Transverse colon (tissue), 4 donors: Measurements from ENCODE around the gene TIGD1. TPM values are rescaled to one million over a fixed set of nuclear protein-coding genes. Genes with fewer than 3 reads are reported as not detected.

ENCODE experiments used
- DNase-seq: peaks from one replicate; pipeline ENCODE4 v3.0.0-alpha.2; 2019
- H3K27ac ChIP-seq, 4 donors: fragments of 200-600 bp; sonication (generic); 2 replicates each; pipeline ENCODE4 v1.5.1; 2016 to 2018; ENCODE audit warnings: inconsistent platforms in 4 of 4
- H3K27me3 ChIP-seq: fragments of 200-600 bp; sonication (generic); 2 replicates; pipeline ENCODE4 v1.5.1; 2017; ENCODE audit warnings: inconsistent platforms
- H3K36me3 ChIP-seq, 4 donors: fragments of 200-600 bp; sonication (generic); 2 replicates each; pipeline ENCODE4 v1.5.1; 2017 to 2019; ENCODE audit warnings: inconsistent platforms in 4 of 4
- H3K4me1 ChIP-seq, 4 donors: fragments of 200-600 bp; sonication (generic); 2 replicates each; pipeline ENCODE4 v1.5.1; 2017 to 2020; ENCODE audit warnings: inconsistent platforms in 4 of 4
- H3K4me3 ChIP-seq, 4 donors: fragments of 200-600 bp; sonication (generic); 1 replicate in 1 of 4; 2 replicates in 3 of 4; pipeline versions ENCODE4 v1.5.1 to v1.6.1; 2017 to 2019; ENCODE audit warnings: inconsistent platforms in 4 of 4
- H3K9me3 ChIP-seq, 2 donors: fragments of 200-600 bp; sonication (generic); 2 replicates each; pipeline ENCODE4 v1.5.1; 2017 to 2019; ENCODE audit warnings: inconsistent platforms in 2 of 2
- CTCF ChIP-seq, 5 experiments: fragments of 200-600 bp in 3 of 5; fragments of 450-650 bp in 2 of 5; sonication (generic) in 3 of 5; IDR thresholded peaks; 1 replicate in 2 of 5; 2 replicates in 3 of 5; pipeline ENCODE4 v1.5.1; 2016 to 2017; ENCODE audit warnings: antibody characterized with exemption in 5 of 5, inconsistent platforms in 3 of 5, mild to moderate bottlenecking in 2 of 5, moderate library complexity in 1 of 5
- EP300 ChIP-seq: sonication (generic); formaldehyde crosslinking; IDR thresholded peaks from one replicate; pipeline ENCODE4 v1.6.1; 2017; ENCODE audit warnings: antibody characterized with exemption, low read depth
- POLR2A ChIP-seq: fragments of 450-650 bp; IDR thresholded peaks from one replicate; pipeline ENCODE4 v1.6.1; 2016; ENCODE audit warnings: antibody characterized with exemption, mild to moderate bottlenecking, moderate library complexity
- POLR2AphosphoS5 ChIP-seq, 3 donors: sonication (generic); formaldehyde crosslinking; IDR thresholded peaks; one replicate each; pipeline ENCODE4 v1.6.1; 2016; ENCODE audit warnings: antibody characterized with exemption in 3 of 3
- WGBS, 2 donors: methylation state at CpG; one replicate each; pipeline ENCODE4 v1.1.5; 2018; ENCODE audit warnings: low coverage in 1 of 2; 5-methylcytosine and 5-hydroxymethylcytosine counted together
- in situ Hi-C, 4 donors: fragments of 200-750 bp; cut with MboI; loops; one replicate each; pipeline versions ENCODE4 v1.15.0 to v1.15.1; 2017; ENCODE audit warnings: low sequenced_read_pairs in 3 of 4, low pct_ligation_motif_present in 1 of 4, low pct_unique_long_range_greater_than_20kb in 1 of 4
- intact Hi-C: fragments of 100-400 bp; cut with DNase I; formaldehyde crosslinking; loops from one replicate; pipeline ENCODE4 v1.15.1; 2023; ENCODE audit warnings: low total_unique reads
- total RNA-seq, 4 donors: library from RNA; depleted of rRNA; stranded (reverse); fragments of >200 nt; gene quantifications; one replicate each; pipeline ENCODE4 v1.1.0, GENCODE V29; 2016

TIGD1 gene
- total RNA-seq, 4 donors from 2014 or later = 4.6 to 23.1 (median 11.9) TPM

- H3K9me3 ChIP-seq = no peaks in the 10 kb centered on the region
- no peaks in the 10 kb centered on the region for H3K4me1 ChIP-seq
- in situ Hi-C loops (no loop called here), intact Hi-C loops (no loop called here)
- TF ChIP-seq CTCF (IDR thresholded peaks at IDR 0.05) = no peak
- TF ChIP-seq POLR2A = no peak
- no peak for TF ChIP-seq EP300
- no peak for TF ChIP-seq POLR2AphosphoS5 (IDR thresholded peaks at IDR 0.05)
- H3K27ac ChIP-seq = no peak overlapping the region
- WGBS, 2 donors = 75 to 79% methylated on average over 7 to 8 of the region's 9 CpGs
- DNase-seq = no peak
- no peak overlapping the region for H3K4me3 ChIP-seq
- H3K36me3 ChIP-seq = no peaks in the 10 kb centered on the region
- peaks cover 17% of the 10 kb centered on the region for H3K27me3 ChIP-seq
These were observed 19.6 kb downstream of the TIGD1 start for GRCh38 chr2:232530626-232531260.

GRCh38 chr2:232529806-232530547, 20.4 kb downstream of the TIGD1 start:
- Histone ChIP-seq H3K27ac (no peak overlapping the region), H3K4me3 (no peak overlapping the region), H3K27me3 (peaks cover 21% of the 10 kb centered on the region), H3K36me3 (no peaks in the 10 kb centered on the region), H3K4me1 (peaks cover 0 to 4% (median 0%) of the 10 kb centered on the region in 4 donors), H3K9me3 (no peaks in the 10 kb centered on the region)
- in situ Hi-C loops = no loop called here
- TF ChIP-seq POLR2A (no peak), EP300 (no peak), POLR2AphosphoS5 (IDR thresholded peaks at IDR 0.05) (no peak), CTCF (IDR thresholded peaks at IDR 0.05) (no peak)
- WGBS, 2 donors = 89% methylated on average over 15 of the region's 17 CpGs; no CpG with 5 or more reads in 1 of the 2 donors
- no peak for DNase-seq
- intact Hi-C loops = no loop called here

GRCh38 chr2:232528746-232529460, 21.5 kb downstream of the TIGD1 start:
- H3K4me3 ChIP-seq = no peak overlapping the region
- H3K27ac ChIP-seq = no peak overlapping the region
- H3K4me1 ChIP-seq = peaks cover 0 to 10% (median 5%) of the 10 kb centered on the region in 4 donors
- peaks cover 28% of the 10 kb centered on the region for H3K27me3 ChIP-seq
- H3K36me3 ChIP-seq = no peaks in the 10 kb centered on the region
- in situ Hi-C loops (no loop called here), intact Hi-C loops (no loop called here)
- no peaks in the 10 kb centered on the region for H3K9me3 ChIP-seq
- DNase-seq = no peak
- WGBS, 2 donors = 72% methylated on average over 10 of the region's 11 CpGs; no CpG with 5 or more reads in 1 of the 2 donors
- TF ChIP-seq POLR2AphosphoS5 (IDR thresholded peaks at IDR 0.05) (no peak), POLR2A (no peak), EP300 (no peak), CTCF (IDR thresholded peaks at IDR 0.05) (no peak)

GRCh38 chr2:232527905-232528470, 22.4 kb downstream of the TIGD1 start:
- Histone ChIP-seq H3K9me3 (no peaks in the 10 kb centered on the region), H3K27me3 (peaks cover 38% of the 10 kb centered on the region), H3K4me1 (peaks cover 0 to 16% (median 12%) of the 10 kb centered on the region in 4 donors), H3K4me3 (no peak overlapping the region), H3K36me3 (no peaks in the 10 kb centered on the region), H3K27ac (no peak overlapping the region)
- WGBS, 2 donors = 69% methylated on average over 6 of the region's 6 CpGs; no CpG with 5 or more reads in 1 of the 2 donors
- in situ Hi-C loops = no loop called here
- no peak for DNase-seq
- intact Hi-C loops = no loop called here
- TF ChIP-seq EP300 = no peak
- no peak for TF ChIP-seq CTCF (IDR thresholded peaks at IDR 0.05)
- TF ChIP-seq POLR2AphosphoS5 (IDR thresholded peaks at IDR 0.05) = no peak
- no peak for TF ChIP-seq POLR2A
